ENCODE results near the gene HLA-DMB.
A peak's percentile ranks its signal among the peaks of the same experiment; 100 is the strongest.

HLA-DMB gene

DNA sequence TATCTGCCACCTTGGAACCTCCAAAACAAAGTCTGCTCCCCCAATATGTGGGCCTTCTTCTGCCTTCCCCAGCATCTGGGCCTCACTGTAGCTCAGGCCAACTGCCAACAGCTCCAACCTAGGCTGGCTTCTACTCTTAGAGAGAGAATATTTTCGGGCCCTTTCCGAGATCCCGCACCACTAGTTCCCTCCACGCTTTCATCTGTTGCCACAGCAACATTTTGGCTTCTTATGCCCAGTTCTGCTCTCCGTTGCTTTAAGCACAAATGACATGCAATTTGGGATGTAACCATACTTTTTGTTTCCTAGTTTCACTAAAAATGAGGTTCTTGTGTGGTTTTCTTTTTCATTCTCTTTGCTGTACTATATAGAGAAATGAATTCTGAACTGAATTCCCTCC lies 53.2 kb downstream of the HLA-DMB start:
- Mint-ChIP-seq H3K27me3 (no peaks in the 10 kb centered on the region), H3K4me1 (peaks cover 14% of the 10 kb centered on the region), H3K9me3 (no peaks in the 10 kb centered on the region), H3K27ac (no peak overlapping the region), H3K36me3 (no peaks in the 10 kb centered on the region), H3K4me3 (no peak overlapping the region)
- ATAC-seq (ENCODE audit: low read depth) (no peak), DNase-seq (ENCODE audit: low spot score in 2 of 2) (no peak)

DNA sequence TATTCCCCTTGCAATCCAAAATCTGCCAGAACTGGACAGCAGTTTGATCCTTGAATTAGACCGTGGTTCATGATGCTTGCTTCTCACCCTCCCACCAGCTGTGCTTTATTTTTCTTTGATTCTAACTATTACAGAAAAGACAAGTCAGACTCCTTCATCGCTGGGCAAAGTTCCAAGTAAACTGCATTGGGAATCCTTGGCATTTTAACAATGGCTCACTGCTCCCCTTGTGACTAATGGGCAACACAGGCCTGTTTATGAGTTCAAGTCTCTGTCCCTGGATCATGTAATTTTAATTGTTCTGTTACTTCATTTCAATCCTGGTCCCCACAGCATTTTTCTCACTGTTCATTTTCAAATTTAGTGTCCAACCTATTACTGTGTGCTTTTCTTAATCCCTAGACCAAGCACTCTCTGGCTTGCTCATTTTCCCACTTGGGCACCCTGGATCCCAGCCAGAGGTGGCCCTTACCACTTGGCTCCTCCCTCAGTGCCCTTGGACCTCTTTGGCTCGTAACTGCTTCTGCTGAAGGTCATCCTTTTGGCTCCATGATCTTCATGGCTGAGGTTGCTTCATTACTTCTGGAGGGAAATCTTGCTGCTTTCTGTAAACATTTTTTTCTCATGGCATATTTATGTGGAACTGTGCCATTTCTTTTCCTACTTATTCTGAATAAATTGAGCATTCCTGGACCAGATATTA lies 54.0 kb downstream of the HLA-DMB start:
- Mint-ChIP-seq H3K4me1 (peaks cover 12% of the 10 kb centered on the region), H3K27ac (peak overlapping the region; percentile 75), H3K4me3 (no peak overlapping the region), H3K27me3 (no peaks in the 10 kb centered on the region), H3K36me3 (no peaks in the 10 kb centered on the region), H3K9me3 (no peaks in the 10 kb centered on the region)
- ATAC-seq (ENCODE audit: low read depth): no peak
- DNase-seq (ENCODE audit: low spot score in 2 of 2): no peak

DNA sequence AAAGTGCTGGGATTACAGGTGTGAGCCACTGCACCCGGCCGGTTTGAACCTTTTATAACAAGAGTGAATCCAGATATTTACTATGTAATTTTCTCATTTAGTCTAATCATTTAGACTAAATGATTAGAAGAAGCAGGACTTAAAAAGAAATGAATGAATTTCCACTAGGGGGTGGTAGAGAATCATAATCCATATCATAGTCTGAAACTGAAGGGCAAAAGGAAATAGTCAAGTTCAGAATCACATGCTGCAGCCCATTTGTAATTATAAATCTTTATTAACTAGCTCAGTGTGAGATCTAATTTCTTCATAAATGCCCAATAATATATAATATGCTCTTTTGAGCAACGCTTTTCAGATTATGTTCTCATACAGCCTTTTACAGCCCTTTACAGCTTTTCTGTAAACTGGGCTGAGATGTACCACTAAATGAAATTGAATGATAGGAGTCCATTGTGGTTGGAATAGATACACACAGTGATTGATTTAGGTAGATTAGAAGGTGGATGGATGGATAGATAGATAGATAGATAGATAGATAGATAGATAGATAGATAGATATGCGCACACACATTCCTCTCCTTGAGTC lies 55.0 kb downstream of the HLA-DMB start:
- no peak overlapping the region for H3K27ac Mint-ChIP-seq

More for the DNA sequence above, 55.0 kb downstream of the HLA-DMB start:
- Mint-ChIP-seq H3K9me3 (no peaks in the 10 kb centered on the region), H3K4me3 (no peak overlapping the region), H3K27me3 (no peaks in the 10 kb centered on the region), H3K4me1 (peaks cover 13% of the 10 kb centered on the region), H3K36me3 (no peaks in the 10 kb centered on the region)
- ATAC-seq (ENCODE audit: low read depth): peak; percentile 81
- DNase-seq (ENCODE audit: low spot score in 2 of 2): peak in 1 of 2 donors; percentile 74

Data from memory B cell (primary cell).